A673 (cell line): ENCODE data around the gene ZNF516.

Source experiments
- EZH2 ChIP-seq: fragments of 200-600 bp; sonication (generic); IDR thresholded peaks from 2 replicates; pipeline ENCODE4 v1.6.1; 2017; ENCODE audit warnings: borderline replicate concordance, low read depth, mild to moderate bottlenecking, mixed read lengths, antibody characterized with exemption, low read length; ENCODE audit not compliant: poor library complexity, severe bottlenecking
- TF ChIP-seq, protein P1 (sequence below): fragments of 300-800, 200-600 bp; sonication (generic); conservative IDR thresholded peaks from 2 replicates; pipeline ENCODE4 v1.5.1; 2017; ENCODE audit warnings: low read depth, mild to moderate bottlenecking, antibody characterized with exemption, low read length, moderate library complexity, mixed read lengths

DNA sequence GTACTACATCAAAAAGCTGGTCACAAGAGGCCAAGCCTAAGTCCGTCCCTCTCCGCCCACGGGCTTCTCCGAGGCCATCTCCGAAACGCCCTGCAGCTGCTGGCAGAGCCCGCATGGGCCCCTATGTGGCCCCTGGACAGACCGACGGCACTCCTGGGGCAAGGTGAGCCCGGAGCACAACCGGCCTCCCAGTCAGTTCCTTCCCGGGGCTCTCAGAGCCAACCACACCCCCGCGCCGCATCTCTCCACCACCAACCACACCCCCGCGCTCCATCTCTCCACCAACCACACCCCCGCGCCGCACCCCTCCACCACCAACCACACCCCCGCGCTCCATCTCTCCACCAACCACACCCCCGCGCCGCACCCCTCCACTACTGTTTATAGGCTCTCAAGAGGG, 93.5 kb downstream of the ZNF516 start:
- TF ChIP-seq, protein P1, sequence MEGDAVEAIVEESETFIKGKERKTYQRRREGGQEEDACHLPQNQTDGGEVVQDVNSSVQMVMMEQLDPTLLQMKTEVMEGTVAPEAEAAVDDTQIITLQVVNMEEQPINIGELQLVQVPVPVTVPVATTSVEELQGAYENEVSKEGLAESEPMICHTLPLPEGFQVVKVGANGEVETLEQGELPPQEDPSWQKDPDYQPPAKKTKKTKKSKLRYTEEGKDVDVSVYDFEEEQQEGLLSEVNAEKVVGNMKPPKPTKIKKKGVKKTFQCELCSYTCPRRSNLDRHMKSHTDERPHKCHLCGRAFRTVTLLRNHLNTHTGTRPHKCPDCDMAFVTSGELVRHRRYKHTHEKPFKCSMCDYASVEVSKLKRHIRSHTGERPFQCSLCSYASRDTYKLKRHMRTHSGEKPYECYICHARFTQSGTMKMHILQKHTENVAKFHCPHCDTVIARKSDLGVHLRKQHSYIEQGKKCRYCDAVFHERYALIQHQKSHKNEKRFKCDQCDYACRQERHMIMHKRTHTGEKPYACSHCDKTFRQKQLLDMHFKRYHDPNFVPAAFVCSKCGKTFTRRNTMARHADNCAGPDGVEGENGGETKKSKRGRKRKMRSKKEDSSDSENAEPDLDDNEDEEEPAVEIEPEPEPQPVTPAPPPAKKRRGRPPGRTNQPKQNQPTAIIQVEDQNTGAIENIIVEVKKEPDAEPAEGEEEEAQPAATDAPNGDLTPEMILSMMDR: no peak
- no peak for TF ChIP-seq EZH2
